HG03460 (cell line): ENCODE data around the gene TUNAR.

Experiments used
- ATAC-seq: cut with Tn5 transposase; IDR thresholded peaks from one replicate; pipeline ENCODE4 v1.9.1; 2021; ENCODE audit not compliant: unreplicated experiment

Gene TUNAR

GRCh38 chr14:95876761-95877538 is at the start of gene TUNAR:
TSS of gene TUNAR (plus strand) at chr14:95876832.
- ATAC-seq, result no peak

- ATAC-seq, result no peak
Measured at GRCh38 chr14:95828649-95829265, 47.9 kb upstream of the TUNAR start.

GRCh38 chr14:95829321-95829720 is 47.3 kb upstream of the TUNAR start:
- ATAC-seq, result no peak

GRCh38 chr14:95830386-95830785 is 46.2 kb upstream of the TUNAR start:
- ATAC-seq, result no peak

GRCh38 chr14:95831041-95831440 is 45.6 kb upstream of the TUNAR start:
- no peak for ATAC-seq

GRCh38 chr14:95831468-95831867 is 45.2 kb upstream of the TUNAR start:
- no peak for ATAC-seq

- no peak for ATAC-seq
Measured at GRCh38 chr14:95832012-95832411, 44.6 kb upstream of the TUNAR start.

- no peak for ATAC-seq
Measured at GRCh38 chr14:95833429-95833828, 43.2 kb upstream of the TUNAR start.

- ATAC-seq, result no peak
Measured at GRCh38 chr14:95834496-95834895, 42.1 kb upstream of the TUNAR start.

- ATAC-seq, result no peak
Measured at GRCh38 chr14:95835121-95835730, 41.4 kb upstream of the TUNAR start.

GRCh38 chr14:95838862-95839261 is 37.8 kb upstream of the TUNAR start:
- ATAC-seq, result no peak

- ATAC-seq, result no peak
Measured at GRCh38 chr14:95840094-95840700, 36.4 kb upstream of the TUNAR start.

- no peak for ATAC-seq
Measured at GRCh38 chr14:95841668-95842067, 35.0 kb upstream of the TUNAR start.

- ATAC-seq, result no peak
Measured at GRCh38 chr14:95849761-95850160, 26.9 kb upstream of the TUNAR start.

- no peak for ATAC-seq
Measured at GRCh38 chr14:95850429-95850828, 26.2 kb upstream of the TUNAR start.

- ATAC-seq, result no peak
Measured at GRCh38 chr14:95855606-95856005, 21.0 kb upstream of the TUNAR start.

- no peak for ATAC-seq
Measured at GRCh38 chr14:95857275-95857674, 19.4 kb upstream of the TUNAR start.

- ATAC-seq, result no peak
Measured at GRCh38 chr14:95858893-95859292, 17.7 kb upstream of the TUNAR start.

- ATAC-seq, result no peak
Measured at GRCh38 chr14:95862243-95862642, 14.4 kb upstream of the TUNAR start.

GRCh38 chr14:95863295-95863694 is 13.3 kb upstream of the TUNAR start:
- no peak for ATAC-seq

GRCh38 chr14:95869776-95870175 is 6.9 kb upstream of the TUNAR start:
- no peak for ATAC-seq

GRCh38 chr14:95870772-95871171 is 5.9 kb upstream of the TUNAR start:
- ATAC-seq, result no peak
